IPS-NIHi7 (cell line): ENCODE results near the gene ADGRG2.

Experiments used
- DNase-seq: peaks from one replicate; pipeline ENCODE4 v3.0.0; 2012; ENCODE audit warnings: mixed read lengths; ENCODE audit errors: extremely low spot score

The ADGRG2 gene

GRCh38 chrX:18951032-18951431 is 171.2 kb downstream of the ADGRG2 start:
- DNase-seq: peak; percentile 39

DNA sequence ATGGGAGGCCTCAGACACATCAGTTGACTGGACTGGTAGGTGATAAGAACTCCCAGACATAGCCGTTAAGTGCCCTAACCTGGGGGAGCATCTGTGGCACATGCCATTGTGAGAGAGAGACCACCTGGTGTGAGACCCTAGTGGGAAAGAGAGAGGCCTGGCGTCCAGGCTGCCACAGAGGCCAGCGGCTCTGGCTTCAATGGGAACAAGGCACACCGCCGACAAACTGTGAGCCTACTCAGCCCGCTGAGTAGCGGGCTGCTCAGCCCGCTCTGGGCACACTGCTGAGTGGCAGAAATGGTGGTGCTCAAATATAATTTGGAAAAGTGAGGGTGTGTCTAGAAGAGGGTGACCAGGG is 172.3 kb downstream of the ADGRG2 start:
- DNase-seq: no peak

- no peak for DNase-seq
These were observed 172.9 kb downstream of the ADGRG2 start for GRCh38 chrX:18949291-18949943.

DNA sequence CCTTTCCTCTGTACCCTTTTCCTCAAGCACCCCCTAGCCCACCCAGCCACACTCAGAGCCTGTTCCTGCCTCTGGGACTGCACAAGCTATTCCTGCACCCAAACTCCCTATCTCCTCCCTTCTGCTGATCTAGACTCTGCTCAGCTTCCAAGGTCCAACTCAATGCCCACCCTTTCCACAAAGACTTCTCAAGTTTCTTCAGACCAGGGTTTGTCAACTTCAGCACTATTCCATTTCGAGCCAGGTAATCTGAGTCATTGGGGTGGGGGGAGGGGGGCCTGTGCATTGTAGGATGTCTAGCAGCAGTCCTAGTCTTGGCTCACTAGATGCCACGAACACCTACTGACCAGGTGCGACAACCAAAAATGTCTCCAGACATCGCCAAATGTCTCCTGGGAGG is 175.7 kb downstream of the ADGRG2 start:
- DNase-seq: no peak

- DNase-seq: no peak
These were observed 176.1 kb downstream of the ADGRG2 start for GRCh38 chrX:18946157-18946556.

DNA sequence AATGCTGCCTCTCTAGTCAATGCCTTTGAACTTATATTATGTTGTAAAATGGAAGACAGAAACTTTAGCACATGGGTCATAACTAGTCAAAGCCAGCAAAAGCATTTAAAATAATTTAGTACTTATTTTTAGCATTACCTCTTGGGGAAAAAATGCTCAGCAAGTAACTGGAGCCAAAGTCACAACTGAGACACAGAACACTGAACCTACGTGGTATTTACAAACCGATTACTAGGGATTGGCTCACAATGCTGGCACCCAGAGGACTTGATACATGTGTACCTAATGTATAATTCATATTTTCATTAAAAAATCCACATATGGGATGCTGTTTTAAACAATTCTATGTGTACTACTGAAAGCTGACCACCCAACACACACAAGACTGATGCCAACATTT is 176.8 kb downstream of the ADGRG2 start:
- no peak for DNase-seq

GRCh38 chrX:18944482-18944881 is 177.8 kb downstream of the ADGRG2 start:
- no peak for DNase-seq

DNA sequence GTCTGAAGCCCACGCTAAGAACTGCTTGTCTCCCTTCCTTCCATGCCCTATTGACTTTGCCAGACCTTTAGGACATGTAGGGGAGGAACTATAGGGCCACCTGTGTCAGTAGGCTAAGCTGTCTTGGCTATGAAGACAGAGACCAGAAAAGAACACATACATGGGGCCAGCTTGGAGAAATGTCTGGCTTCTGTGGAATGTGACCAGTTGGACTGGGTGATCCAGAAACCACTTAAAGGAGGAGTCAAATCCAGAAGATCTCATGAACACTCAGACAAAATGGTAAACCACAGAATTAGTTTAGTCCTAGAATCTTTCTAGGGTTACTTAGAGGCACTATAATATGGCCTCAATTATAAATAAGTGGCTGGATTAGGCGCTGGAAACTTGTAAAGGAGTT is 180.4 kb downstream of the ADGRG2 start:
- DNase-seq: no peak
